HG03108 (cell line): Measurements from ENCODE around the gene DRP2.
"Not testable (repeated sequence)": the region's sequence is repeated elsewhere in the genome, so short reads cannot be mapped to it uniquely, and the experiment has no call there.

Experiments used
- ATAC-seq: cut with Tn5 transposase; IDR thresholded peaks from one replicate; pipeline ENCODE4 v1.9.1; 2021; ENCODE audit warnings: moderate library complexity; ENCODE audit not compliant: unreplicated experiment

Gene DRP2

GRCh38 chrX:101237041-101237440, 17.5 kb downstream of the DRP2 start:
- ATAC-seq, result no peak

- ATAC-seq, result no peak
Observed at GRCh38 chrX:101241531-101241930, 21.9 kb downstream of the DRP2 start.

- no peak for ATAC-seq
Observed at GRCh38 chrX:101252634-101253033, 33.0 kb downstream of the DRP2 start.

- no peak for ATAC-seq
Observed at GRCh38 chrX:101257448-101258258, 38.1 kb downstream of the DRP2 start.

- no peak for ATAC-seq
Observed at GRCh38 chrX:101258259-101258581, 38.6 kb downstream of the DRP2 start.

- no peak for ATAC-seq
Observed at GRCh38 chrX:101260435-101260834, 40.8 kb downstream of the DRP2 start.

- no peak for ATAC-seq
Observed at GRCh38 chrX:101262590-101262989, 43.0 kb downstream of the DRP2 start.

GRCh38 chrX:101263766-101264165, 44.2 kb downstream of the DRP2 start:
- ATAC-seq, result no peak

- ATAC-seq, result no peak
Observed at GRCh38 chrX:101265869-101266428, 46.4 kb downstream of the DRP2 start.

GRCh38 chrX:101274198-101274597, 54.6 kb downstream of the DRP2 start:
- ATAC-seq, result no peak

- no peak for ATAC-seq
Observed at GRCh38 chrX:101276238-101276637, 56.7 kb downstream of the DRP2 start.

GRCh38 chrX:101287402-101287801, 67.8 kb downstream of the DRP2 start:
- no peak for ATAC-seq

- ATAC-seq, result no peak
Observed at GRCh38 chrX:101290957-101291603, 71.5 kb downstream of the DRP2 start, which contains the start of gene TAF7L. Gene TAF7L, minus strand, starts transcription at chrX:101291334. Its CDS starts 3,791 bp downstream, at chrX:101287543.

- ATAC-seq, result not testable (repeated sequence)
Observed at GRCh38 chrX:101295603-101296002, 76.0 kb downstream of the DRP2 start.

GRCh38 chrX:101303790-101304189, 84.2 kb downstream of the DRP2 start:
- no peak for ATAC-seq
